Activated CD4-positive, alpha-beta T cell treated with anti-CD3 and anti-CD28 coated beads for 4 hours (primary cell): ENCODE data around the gene SERINC5.
"Not testable (repeated sequence)": the region's sequence is repeated elsewhere in the genome, so short reads cannot be mapped to it uniquely, and the experiment has no call there.

Source experiments
- DNase-seq, 2 donors: peaks; one replicate each; pipeline ENCODE4 v3.0.0-alpha.2; 2020

The SERINC5 gene

DNA sequence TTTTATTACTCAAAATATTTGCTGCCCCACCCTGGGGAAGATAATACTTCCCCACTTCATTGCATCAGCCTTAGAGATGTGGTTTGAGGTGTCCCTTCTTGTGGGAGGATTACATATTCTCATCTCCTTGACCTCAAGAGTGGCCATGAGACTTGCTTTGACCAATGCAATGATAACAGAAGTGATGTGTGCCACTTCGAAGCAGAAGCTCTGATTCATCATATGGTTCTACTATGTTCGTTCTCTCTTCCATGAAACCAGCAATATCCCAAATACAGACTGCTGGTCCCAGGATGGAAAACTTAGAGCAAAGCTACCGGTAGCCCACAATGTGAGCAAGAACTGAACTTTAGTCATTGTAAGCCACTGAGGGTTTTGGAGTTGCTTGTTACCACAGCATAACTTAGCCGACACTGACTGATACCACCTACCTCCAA, 128.7 kb downstream of the SERINC5 start:
- no peak for DNase-seq

DNA sequence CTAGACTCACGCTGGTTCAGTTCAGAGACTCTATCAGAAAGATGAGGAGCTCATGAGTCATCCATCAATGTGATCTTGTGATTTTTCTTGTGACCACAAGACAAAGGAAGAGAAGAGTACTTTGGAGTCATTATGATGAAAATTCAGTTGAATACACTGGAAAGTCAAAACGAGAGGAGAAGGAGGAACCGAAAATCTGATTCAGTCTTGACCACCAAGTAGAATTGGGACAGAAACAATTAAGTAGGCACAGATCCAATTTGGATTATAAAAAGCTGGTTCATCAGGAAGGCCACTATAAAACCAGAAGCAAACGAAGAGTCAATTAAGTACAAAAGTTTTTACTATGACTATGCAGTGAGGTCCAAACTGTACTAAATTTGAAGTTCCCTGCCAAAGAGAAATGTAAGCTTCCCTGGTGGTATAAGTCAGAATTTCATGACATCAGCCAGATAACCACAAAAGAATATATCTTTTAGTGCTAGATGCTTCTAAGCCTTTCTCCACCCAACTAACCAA, 129.8 kb downstream of the SERINC5 start:
- DNase-seq: peak; percentile 19 to 41

DNA sequence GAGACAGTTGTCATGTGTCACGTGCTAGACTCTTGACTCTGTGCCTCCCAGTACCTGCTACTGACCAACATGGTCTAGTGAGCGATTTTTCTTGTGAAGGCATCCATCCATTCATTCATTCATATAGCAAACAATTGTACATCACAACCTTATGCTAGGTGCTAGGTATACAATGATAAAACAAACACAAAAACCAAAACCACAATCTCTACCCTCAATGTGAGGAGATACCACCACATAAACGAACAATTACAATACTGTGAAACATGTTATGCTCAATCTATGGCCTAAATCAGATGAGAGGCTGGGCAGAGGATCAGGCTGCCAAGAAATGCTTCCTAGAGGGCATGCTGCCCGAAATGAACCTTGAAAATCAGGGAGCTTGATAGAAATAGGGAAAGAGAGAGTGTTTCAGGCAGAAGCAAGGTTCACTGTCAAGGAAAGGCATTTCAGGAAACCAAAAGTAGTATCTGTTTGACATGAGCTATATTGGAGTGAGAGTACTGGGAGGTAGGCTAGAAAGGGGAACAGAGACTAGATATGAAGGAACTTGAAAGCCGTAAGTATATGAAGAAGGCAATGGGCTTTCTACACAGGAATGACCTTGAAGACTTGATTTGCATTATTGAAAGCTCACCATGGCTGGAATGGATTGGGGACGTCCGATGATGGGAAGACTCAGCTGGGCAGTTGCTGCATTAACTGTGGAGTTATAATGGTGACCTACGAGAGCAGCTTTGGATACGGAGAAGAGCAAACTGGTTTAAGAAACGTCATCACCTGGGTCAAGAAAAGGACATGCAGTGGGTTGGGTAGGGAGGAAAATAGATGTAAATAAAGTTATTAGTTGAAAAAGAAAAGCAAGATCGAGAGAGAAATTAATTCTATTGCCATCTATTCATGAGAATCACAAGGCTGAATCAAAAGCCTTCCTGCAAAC, 130.6 kb downstream of the SERINC5 start:
- DNase-seq: no peak

DNA sequence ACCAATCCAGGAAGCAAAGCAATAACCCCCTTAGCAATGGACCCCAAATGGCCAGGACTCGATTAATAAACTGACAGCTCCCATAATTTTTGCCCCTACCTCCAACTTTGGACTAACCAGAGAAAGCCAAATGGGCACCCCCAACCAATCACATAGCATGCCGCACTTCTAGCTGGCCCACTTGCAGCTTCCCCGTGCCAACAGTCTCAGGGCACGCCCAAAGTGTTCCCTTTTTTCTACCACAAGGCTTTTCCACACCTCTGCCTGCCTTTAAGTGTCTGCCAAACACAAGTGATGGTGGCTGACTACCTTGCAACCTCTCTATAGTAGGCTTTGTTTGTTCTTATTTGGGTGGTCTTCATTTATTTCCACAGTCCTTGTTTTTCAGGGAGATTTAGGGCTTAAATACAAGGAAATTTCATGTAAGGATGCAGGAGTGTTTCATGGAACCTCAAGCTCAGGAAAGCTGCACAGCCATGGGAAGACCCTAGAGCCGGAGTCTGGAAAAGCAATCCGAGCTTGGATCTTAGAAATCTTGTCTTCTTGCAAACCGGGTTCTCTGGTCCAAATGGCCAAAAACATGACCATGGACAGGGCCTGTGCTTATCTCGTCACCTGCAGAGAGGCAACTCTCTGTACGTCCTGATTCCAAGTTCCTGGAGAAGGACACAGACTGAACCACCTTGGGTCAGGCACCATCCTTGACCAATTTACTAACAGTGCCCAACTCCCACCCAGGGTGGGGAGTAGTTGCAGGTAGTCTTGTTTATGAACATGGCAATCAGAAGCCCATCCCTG, 131.5 kb downstream of the SERINC5 start:
- no peak for DNase-seq

DNA sequence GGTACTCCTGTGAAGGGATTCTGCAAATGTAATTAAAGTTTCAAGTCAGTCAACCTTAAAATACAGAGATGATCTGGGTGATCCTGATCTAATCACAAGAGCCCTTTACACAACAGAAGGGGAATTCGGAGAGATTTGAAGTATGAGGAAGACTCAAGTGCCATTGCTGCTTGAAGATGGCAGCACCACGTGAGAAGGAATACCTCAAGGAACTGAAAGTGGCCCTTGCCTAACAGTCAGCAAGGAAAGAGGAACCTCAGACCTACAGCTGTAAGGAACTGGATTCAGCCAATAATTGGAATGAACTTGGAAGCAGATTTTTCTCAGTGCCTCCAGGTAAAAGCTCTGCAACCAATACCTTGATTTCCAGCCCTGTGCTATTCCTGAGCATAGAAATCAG, 133.3 kb downstream of the SERINC5 start:
- DNase-seq: no peak

DNA sequence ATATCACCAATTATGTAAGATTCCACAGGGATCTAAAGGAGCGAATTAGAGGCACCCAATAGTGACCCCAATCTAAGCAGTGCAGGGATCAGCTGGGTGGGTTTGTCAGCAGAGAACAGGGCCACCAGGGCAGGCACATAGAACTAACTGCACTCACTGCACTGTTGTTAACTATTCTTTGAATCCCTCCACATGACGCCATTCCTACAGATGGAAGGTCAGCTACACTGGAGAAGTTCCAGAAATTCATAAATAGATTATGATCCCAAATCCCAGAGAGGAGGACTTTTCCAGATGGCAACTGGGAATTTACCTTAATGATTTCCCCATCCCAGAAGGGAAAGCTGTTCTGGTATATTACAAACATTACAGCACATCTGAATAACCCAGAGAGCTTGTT, 136.5 kb downstream of the SERINC5 start:
- DNase-seq: no peak

DNA sequence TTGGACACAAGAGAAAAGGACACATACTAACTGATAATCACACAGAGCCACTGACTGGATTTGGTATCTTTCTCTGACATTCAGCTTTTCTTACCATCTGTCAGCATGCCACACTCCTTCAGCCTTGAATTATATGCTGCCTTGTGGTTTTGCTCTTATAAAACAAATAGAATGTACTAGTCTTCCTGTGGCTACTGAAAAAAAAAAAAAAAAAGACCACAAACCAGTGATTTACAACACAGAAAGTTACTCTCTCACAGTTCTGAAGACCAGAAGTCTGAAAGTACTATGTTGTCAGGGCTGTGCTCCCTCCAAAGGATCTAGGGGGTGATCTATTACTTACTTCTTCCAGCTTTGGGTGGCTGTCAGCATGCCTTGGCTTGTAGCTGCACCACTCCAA, 138.4 kb downstream of the SERINC5 start:
- DNase-seq: no peak

DNA sequence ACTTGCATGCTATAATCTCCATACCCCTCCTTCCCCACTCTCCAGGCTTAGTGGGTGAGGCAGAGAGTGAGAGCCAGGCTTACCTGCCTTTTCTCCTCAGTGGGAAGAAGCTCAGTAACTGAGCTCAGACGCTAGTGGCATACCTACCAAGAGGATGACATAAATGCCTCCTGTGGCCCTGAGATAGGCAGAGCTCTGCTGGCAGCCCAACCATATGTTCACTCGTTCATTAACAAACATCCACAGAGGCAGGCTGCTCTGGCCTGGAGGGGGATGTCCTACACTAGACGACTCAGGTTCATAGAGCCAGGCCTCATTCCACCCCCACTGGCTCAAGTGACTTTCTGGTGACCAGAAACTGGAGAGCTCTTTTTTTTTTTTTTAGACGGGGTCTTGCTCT, 139.4 kb downstream of the SERINC5 start:
- no peak for DNase-seq

DNA sequence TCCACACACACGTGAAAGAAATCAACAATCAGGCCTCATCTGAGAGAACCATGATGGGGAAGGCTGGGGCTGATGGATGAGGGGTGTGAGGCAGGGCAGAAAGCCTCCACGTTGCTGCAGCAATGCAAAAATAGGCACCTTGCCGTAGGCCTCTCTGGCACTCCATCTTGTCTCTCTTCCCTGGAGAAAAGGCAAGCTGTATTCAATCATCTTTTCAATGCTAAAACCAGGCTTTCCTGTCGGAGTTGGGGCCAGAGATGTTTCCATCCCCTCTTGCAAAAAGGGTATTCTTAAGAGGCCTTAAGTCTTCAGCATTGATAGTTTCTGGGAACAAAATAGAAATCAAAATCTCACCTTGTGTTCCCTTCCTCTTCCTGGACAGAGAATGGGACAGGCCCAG, 139.8 kb downstream of the SERINC5 start:
- no peak for DNase-seq

DNA sequence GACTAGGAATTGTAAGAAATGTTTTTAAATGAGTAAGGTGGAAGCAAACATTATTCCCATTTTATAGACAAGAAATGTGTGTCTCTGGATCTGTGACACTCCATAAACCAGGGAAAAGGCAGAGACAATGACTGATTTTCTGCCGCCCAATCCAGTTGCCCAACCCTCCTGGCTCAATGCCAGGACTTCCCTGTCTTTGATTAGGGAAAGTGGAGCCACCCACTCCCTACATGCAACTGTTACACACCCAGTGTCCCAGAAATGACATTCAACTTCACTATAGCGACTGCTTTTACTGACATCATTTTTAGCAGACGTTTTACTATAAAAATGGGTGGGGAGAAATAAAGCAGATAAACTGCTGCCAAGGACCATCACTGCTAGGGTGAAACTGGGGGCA, 141.0 kb downstream of the SERINC5 start:
- DNase-seq: no peak

DNA sequence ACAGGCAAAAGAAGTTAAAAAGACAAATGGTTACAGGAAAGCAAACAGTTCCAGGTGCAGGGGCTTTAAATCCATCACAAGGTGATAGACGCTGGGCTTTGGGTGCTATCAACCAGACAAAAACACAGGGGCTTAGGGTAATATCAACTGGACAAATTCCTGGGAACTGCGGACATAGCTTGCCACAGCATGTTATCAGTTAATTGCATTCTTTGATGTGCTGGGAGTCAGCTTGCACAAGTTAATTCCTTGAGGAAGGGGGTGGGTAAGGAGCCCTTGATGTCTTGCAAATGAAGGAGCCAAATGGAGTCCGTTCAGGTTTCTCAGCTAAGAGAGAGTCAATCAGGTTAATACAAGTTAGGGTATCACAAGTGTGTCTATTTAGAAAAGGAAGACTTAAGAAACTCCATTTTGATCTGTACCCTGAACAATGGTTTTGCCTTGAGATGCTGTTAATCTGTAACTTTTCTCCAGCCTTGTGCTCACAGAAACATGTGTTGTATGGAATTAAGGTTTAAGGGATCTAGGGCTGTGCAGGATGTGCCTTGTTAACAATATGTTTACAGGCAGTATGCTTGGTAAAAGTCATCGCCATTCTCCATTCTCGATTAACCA, 144.4 kb downstream of the SERINC5 start:
- not testable (repeated sequence) for DNase-seq

DNA sequence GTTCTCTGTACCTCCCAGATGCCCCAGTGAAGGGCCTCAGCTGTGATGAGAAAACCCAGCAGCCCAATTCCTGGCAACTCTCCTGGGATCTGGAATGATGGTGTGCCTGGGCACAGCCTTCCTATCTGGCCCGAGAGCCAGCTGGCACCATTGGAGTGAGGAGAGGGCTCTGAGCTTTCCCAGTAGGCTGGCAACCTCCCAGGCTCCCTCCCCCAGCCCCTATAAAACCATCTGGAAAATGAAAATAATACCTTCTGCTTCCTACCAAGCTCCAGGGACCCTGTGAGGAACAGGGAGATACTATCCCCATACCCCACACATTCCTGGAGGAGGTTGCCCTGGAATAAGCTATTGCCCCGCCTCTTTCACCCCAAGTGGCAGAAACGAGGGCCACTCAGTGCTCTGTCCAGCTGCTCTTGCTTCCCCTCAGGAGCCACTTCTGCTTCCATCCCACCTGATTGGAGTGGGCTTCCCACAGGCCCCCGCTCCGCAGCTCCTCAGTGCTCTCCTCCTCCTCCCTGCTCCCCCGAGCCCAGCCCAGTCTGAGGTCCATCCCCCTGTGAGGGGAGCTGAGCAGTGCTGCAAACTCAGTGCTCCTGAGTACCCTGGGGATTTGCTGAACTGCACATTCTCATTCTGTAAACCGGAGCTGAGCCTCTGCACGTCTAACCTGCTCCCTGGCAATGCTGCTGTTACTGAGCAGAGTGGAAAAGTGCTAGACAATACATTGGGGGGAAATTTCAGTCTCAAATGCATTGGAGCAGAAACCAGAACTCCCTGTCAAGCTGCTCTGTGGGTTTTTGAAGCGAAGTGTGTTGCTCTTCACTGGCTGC, 146.0 kb downstream of the SERINC5 start:
- DNase-seq: no peak

DNA sequence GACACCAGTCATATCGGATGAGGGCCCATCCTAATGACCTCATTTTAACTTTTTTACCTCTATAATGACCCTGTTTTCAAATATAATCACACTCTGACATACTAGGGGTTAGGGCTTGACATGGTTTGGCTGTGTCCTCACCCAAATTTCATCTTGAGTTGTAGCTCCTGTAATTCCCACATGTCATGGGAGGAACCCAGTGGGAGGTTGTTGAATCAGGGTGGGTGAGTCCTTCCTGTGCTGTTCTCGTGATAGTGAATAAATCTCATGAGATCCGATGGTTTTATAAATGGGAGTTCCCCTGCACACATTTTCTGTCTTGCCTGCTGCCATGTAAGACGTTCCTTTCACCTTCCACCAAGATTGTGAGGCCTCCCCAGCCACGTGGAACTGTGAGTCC, 148.9 kb downstream of the SERINC5 start:
- DNase-seq: no peak

DNA sequence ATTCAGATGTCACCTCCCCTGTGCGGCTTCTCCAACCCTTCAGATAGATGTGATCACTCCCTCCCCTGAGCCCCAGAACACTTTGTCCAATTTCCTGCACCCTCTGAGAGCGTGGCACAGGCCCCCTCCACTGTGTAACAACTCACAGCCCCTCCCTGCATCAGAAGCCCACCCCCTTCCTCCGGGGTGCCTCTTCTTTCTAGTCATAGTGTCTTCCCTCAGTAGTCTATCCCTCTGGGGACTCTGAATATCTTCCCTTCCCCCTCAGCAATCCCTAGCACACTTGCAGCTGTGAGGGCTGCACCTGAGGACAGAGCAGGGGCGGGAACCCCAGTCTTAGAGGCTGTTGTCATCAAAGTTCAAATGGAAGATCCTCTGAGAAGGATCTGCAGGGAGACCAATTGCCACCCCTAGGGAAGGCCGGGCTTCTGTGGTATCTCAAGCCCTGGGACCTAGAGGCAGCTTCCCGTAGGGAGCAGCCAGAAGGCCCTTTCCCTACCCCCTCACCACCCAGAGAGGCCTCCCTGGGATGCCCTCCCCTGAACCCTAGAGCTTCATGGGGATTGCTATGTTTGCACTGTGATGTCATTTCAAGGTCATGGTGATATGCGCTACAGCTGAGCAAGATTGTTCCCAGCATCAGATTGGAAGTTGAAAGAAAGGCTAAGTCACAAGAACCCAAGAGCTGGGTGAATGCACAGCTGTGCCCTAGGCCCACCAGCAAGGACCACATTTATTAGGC, 150.0 kb downstream of the SERINC5 start:
- no peak for DNase-seq

DNA sequence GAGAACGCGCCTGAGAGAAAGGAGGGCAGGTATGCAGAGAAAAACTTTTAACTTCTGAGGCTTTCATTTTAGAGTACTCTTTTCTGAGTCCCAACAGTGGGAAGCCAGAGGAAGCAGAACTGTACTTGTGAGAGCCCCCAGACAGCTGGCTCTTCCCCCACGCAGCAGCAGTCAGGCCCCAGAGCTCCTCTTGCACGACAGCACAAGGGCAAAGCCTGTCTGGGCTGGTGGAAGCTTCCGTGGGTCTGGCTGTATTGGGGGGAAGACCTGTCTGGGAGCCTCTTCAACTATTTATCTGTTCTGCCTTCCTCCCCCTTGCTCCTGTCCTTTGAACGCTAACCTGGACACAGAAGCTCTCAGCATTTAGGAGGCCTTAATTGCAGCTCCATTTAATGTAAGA, 152.5 kb downstream of the SERINC5 start:
- DNase-seq: no peak

DNA sequence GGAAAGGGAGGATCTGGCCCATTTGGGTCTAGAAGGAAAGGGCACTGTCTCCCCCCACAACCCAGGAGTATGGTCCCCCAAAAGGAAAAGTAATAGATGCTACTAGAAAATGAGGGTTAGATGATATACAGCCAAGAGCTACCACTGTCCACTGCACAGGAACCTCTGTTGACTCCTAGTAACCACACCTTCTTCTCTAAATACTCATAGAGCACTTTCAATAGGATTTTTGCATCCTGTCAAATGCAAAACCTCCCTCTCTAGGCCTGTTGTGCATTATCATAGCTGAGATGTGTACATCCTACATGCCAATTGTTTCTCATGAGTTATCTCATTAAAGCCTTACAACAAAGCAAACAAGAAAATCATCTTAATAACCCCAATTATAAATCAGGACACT, 153.9 kb downstream of the SERINC5 start:
- DNase-seq: no peak

DNA sequence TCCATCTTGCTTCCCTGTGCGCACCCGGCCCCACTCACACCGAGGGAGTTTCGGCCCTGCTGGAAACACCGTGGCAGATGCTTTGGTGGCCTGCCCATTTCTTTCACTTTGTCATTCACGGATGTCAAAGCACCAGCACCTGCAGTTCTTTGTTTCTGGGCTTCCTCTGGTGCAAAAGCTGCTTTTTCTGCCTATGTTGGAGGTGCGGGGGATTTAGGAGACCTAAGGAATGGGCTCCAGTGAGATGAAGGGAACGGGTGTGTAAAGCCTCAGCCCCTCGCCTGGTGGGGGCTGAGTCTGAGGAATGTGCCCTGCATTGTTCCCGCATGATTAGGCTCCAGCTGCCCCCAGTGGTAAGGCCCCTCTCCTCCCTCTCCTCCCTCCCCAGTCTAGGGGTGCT, 158.4 kb downstream of the SERINC5 start:
- no peak for DNase-seq

DNA sequence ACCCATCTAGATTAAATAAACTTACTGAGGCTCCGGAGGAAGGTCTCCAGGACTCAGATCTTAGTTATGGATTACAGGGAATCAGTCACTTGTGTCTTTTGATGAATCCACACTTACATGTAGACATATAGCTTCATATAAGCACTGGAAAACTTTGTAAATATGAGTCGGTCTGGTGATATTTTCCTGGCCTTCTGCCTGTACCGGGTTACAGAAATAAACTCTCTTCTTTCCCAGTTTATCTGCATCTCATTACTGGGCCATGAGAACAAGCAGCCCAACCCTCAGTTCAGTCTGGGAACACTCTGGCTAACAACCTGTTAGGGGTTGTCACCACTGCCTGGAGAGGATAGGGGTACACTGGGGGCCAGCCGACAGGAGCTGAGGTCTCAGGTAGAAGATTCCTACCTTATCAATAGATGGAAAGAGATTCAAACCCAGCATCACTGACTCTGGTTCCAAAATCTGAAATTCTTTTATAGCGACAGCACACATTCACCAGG, 161.6 kb downstream of the SERINC5 start:
- DNase-seq: no peak

DNA sequence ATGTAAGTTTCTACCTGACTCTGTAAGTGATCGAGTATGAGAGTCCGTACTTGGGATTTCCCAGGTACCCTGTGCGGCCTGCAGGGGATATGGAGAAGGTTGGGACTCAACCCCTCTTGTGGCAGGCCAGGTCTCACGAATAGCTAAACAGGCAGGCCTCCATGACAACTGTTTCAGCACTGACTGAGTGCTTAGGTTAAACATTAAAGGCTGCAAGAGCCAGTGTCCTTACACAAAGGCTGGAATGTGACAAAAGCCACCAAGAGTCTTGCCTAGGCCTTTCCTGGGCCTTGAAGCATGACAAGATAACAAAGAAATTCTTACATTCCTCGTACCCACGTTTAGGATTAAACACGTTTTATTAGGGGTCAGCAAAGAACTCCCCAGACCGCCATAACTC, 162.1 kb downstream of the SERINC5 start:
- no peak for DNase-seq

DNA sequence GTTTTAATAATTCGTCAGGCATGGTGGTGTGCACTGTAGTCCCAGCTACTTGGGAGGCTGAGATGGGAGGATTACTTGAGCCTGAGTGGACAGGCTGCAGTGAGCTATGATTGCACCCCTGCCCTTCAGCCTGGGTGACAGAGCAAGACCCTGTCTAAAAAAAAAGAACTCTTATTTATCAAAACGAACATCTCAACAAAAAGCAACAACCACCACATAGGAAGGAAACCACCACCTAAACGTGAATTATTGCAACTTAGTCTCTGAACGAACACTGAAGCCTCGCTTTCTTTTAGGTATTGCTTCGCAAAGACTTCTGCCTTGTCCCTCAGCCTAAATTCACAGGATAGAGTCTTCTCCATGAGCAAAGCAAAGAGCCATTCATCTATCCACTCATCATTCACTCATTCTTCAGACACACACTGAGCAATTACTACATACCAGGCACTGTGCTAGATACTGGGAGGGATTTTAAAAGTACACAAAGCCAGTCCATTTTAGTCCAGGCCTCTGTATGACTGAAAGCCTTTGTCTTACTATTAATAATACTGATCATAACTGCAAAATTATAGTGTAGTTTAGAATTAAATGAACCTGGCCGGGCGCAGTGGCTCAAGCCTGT, 163.3 kb downstream of the SERINC5 start:
- no peak for DNase-seq

DNA sequence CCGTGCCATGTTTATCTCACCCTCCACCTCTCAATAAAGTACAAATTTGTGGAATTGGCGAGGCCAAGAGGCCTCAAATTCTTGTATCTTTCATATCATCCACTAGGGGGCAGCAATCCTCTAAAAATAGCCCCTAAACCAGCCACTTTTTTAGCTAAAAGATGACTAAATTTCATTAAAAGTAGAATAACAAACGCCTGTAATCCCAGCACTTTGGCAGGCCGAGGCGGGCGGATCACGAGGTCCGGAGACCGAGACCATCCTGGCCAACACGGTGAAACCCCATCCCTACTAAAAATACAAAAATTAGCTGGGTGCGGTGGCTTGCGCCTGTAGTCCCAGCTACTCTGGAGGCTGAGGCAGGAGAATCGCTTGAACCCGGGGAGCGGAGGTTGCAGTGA, 164.1 kb downstream of the SERINC5 start:
- DNase-seq: peak; percentile 17 to 42
